HCT116 (cell line): Measurements from ENCODE around the gene MMP15. TPM values are rescaled to one million over a fixed set of nuclear protein-coding genes. Genes with fewer than 3 reads are reported as not detected.

Experiments used
- ATAC-seq: fragments of 200-7000 bp; cut with Tn5 transposase; 2 replicates; pipeline ENCODE4 v1.9.1; 2020; ENCODE audit warnings: mild to moderate bottlenecking, moderate library complexity
- BruUV-seq: library from RNA; stranded (reverse); fragments of 400-500 nt; replicated peaks from 2 replicates; lab custom pipeline; 2021; lab: Mats Ljungman, UMichigan
- CTCF ChIA-PET: fragments of 300-600 bp; sonication (Branson Sonifier 250); formaldehyde crosslinking; loops from one replicate; lab custom pipeline; 2021; ENCODE audit warnings: antibody characterized with exemption; lab: Charles Lee
- POLR2A ChIA-PET: fragments of 300-600, 350-600 bp; sonication (Branson Sonifier 250); formaldehyde crosslinking; loops from one replicate; lab custom pipeline; 2021; ENCODE audit warnings: antibody characterized with exemption; lab: Charles Lee
- RAD21 ChIA-PET, 2 experiments: fragments of 300-600 bp; sonication (Branson Sonifier 250); formaldehyde crosslinking; loops; one replicate each; lab custom pipeline; 2023; ENCODE audit warnings: low total read pairs in 2 of 2; ENCODE audit not compliant: uncharacterized antibody in 2 of 2, unreplicated experiment in 2 of 2, low non-redundant PET in 1 of 2; lab: Charles Lee
- DNase-seq: peaks from one replicate; pipeline ENCODE4 v3.0.0-alpha.2; 2010; ENCODE audit warnings: low read depth, low spot score
- H2AFZ ChIP-seq: fragments of 200-600 bp; shearing (Covaris generic), sonication (generic); 2 replicates; pipeline ENCODE4 v1.6.1; 2017; ENCODE audit warnings: low read depth, mixed run types, mixed read lengths, antibody characterized with exemption, low read length; ENCODE audit not compliant: poor library complexity, severe bottlenecking
- H3K27ac ChIP-seq: 2 replicates; pipeline ENCODE4 v1.5.1; 2012; ENCODE audit warnings: low read depth, low read length
- H3K27me3 ChIP-seq: fragments of 200-600 bp; sonication (generic); 2 replicates; pipeline ENCODE4 v1.6.1; 2016; ENCODE audit warnings: mixed run types, low read length, mixed read lengths; ENCODE audit not compliant: insufficient read depth
- H3K36me3 ChIP-seq, 2 experiments: fragments of 200-500 bp in 1 of 2; fragments of 200-600 bp in 1 of 2; sonication (Bioruptor generic) in 1 of 2; sonication (generic) in 1 of 2; 2 replicates each; pipeline versions ENCODE4 v1.5.1 to v1.6.1; 2014 to 2016; ENCODE audit warnings: low read length in 2 of 2, inconsistent platforms in 1 of 2, mixed read lengths in 1 of 2, mixed run types in 1 of 2; ENCODE audit not compliant: insufficient read depth in 2 of 2, control insufficient read depth in 1 of 2
- H3K4me1 ChIP-seq, 2 experiments: fragments of 200-600 bp in 1 of 2; sonication (generic) in 1 of 2; 2 replicates each; pipeline versions ENCODE4 v1.5.1 to v1.6.1; 2012 to 2017; ENCODE audit warnings: low read length in 2 of 2, inconsistent platforms in 1 of 2, mild to moderate bottlenecking in 1 of 2, mixed read lengths in 1 of 2, mixed run types in 1 of 2, moderate library complexity in 1 of 2; ENCODE audit not compliant: insufficient read depth in 2 of 2, control insufficient read depth in 1 of 2
- H3K4me2 ChIP-seq: fragments of 200-600 bp; sonication (generic); 2 replicates; pipeline ENCODE4 v1.6.1; 2017; ENCODE audit warnings: mixed run types, low read length, mixed read lengths
- H3K4me3 ChIP-seq, 2 experiments: fragments of 200-600 bp in 1 of 2; sonication (generic) in 1 of 2; replicated peaks in 1 of 2; 2 replicates each; pipeline ENCODE4 v1.5.1; 2011 to 2016; ENCODE audit warnings: low read length in 2 of 2, control low read depth in 1 of 2, low read depth in 1 of 2, mild to moderate bottlenecking in 1 of 2, mixed read lengths in 1 of 2, mixed run types in 1 of 2
- H3K79me2 ChIP-seq: fragments of 200-600 bp; sonication (generic); 2 replicates; pipeline ENCODE4 v1.6.1; 2017; ENCODE audit warnings: mild to moderate bottlenecking, mixed run types, low read length, moderate library complexity, mixed read lengths; ENCODE audit not compliant: insufficient read depth
- H3K9ac ChIP-seq: fragments of 200-600 bp; sonication (generic); 2 replicates; pipeline ENCODE4 v1.6.1; 2016; ENCODE audit warnings: low read length, mixed read lengths
- H3K9me2 ChIP-seq: fragments of 200-600 bp; sonication (generic), shearing (Covaris generic); 2 replicates; pipeline ENCODE4 v1.6.1; 2017; ENCODE audit warnings: mixed run types, mild to moderate bottlenecking, moderate library complexity; ENCODE audit not compliant: insufficient read depth
- H3K9me3 ChIP-seq, 2 experiments: fragments of 200-500 bp in 1 of 2; fragments of 200-600 bp in 1 of 2; sonication (Bioruptor generic) in 1 of 2; sonication (generic) in 1 of 2; 2 replicates each; pipeline ENCODE4 v1.6.1; 2014 to 2017; ENCODE audit warnings: low read length in 2 of 2, mixed read lengths in 2 of 2, inconsistent platforms in 1 of 2, low read depth in 1 of 2, mild to moderate bottlenecking in 1 of 2, mixed run types in 1 of 2, moderate library complexity in 1 of 2; ENCODE audit not compliant: control insufficient read depth in 1 of 2, insufficient read depth in 1 of 2
- H4K20me1 ChIP-seq: fragments of 200-600 bp; sonication (generic), shearing (Covaris generic); 2 replicates; pipeline ENCODE4 v1.6.1; 2017; ENCODE audit warnings: mixed run types, mild to moderate bottlenecking, moderate library complexity; ENCODE audit not compliant: insufficient read depth
- ELF1 ChIP-seq: IDR thresholded peaks from 2 replicates; pipeline ENCODE4 v1.6.1; 2012; ENCODE audit warnings: low read depth, borderline replicate concordance
- EZH2phosphoT487 ChIP-seq: fragments of 200-600 bp; IDR thresholded peaks from 2 replicates; pipeline ENCODE4 v1.6.1; 2018; ENCODE audit warnings: antibody characterized with exemption, borderline replicate concordance
- POLR2A ChIP-seq: IDR thresholded peaks from 2 replicates; pipeline ENCODE4 v1.7.0; 2011; ENCODE audit warnings: borderline replicate concordance; ENCODE audit not compliant: insufficient read depth, insufficient read length; ENCODE audit errors: extremely low read depth
- SRF ChIP-seq: IDR thresholded peaks from 2 replicates; pipeline ENCODE4 v1.6.1; 2012; ENCODE audit warnings: low read depth
- TCF7L2 ChIP-seq: IDR thresholded peaks from 2 replicates; pipeline ENCODE4 v1.7.0; 2011; ENCODE audit warnings: borderline replicate concordance, inconsistent platforms; ENCODE audit not compliant: insufficient read depth, insufficient read length; ENCODE audit errors: extremely low read depth
- ZNF274 ChIP-seq: fragments of 200-500 bp; sonication (Bioruptor generic); IDR thresholded peaks from 2 replicates; pipeline ENCODE4 v1.6.1; 2014; ENCODE audit warnings: mild to moderate bottlenecking, low read depth, low read length, inconsistent platforms
- intact Hi-C: fragments of 100-400 bp; cut with micrococcal nuclease; formaldehyde crosslinking; loops from 2 replicates; pipeline ENCODE4 v1.10.0; 2022
- total RNA-seq: library from RNA; stranded (reverse); gene quantifications from one replicate; pipeline ENCODE4 v1.2.1, GENCODE V29; 2021; ENCODE audit not compliant: unreplicated experiment
- TF ChIP-seq, protein P1 (sequence below): IDR thresholded peaks from 2 replicates; pipeline ENCODE4 v1.6.1; 2012; ENCODE audit warnings: low read depth
- TF ChIP-seq, protein P2 (sequence below), 3 experiments: fragments of 200-600 bp in 1 of 3; sonication (generic) in 1 of 3; IDR thresholded peaks in 2 of 3; conservative IDR thresholded peaks in 1 of 3; 2 replicates each; pipeline ENCODE4 v1.5.1; 2012 to 2017; ENCODE audit warnings: low read depth in 2 of 3, low read length in 2 of 3, antibody characterized with exemption in 1 of 3, borderline replicate concordance in 1 of 3, control low read depth in 1 of 3, mild to moderate bottlenecking in 1 of 3, mixed read lengths in 1 of 3, mixed run types in 1 of 3, moderate library complexity in 1 of 3; ENCODE audit not compliant: insufficient read depth in 1 of 3

The MMP15 gene
- total RNA-seq, 1 experiment from 2014 or later: 38.5 TPM

DNA sequence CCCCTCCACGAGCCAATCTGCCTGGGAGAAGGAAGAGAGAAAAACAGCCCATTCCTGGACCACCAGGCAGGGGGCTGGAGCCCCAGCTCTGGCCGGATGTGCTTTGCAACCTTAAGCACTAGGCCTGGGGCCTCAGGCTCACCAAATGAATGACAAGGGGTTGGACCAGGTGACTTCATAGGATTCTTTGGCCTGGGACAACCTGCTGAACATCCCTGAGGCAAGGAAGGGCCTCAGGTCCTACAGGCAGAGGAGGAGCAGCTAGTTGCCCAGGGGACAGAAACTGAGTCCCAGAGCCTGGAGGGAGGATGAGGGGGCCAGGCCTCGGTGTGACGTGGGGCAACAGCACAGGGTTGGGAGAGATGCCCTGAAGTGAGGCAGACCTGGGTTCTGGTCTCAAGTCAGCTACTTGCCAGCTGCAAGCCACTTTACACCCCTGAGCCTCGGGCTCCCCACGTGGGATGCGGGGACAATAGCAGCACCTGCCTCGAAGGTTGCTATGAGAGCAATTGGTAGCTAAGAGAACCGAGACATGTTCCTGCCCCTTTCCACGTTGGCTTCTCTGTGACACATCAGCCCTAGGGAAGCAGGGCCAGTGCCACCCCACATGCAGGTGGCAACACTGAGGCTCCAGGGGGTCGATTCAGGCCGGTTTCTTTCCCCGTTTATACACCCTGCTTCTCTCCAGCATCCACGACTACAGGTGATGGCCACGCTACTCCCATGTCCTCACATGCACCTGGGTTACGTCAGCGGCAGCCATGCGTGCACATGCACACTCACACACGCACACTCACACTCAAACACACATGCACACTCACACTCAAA is 61.0 kb downstream of the MMP15 start:
- Histone ChIP-seq H3K9me2 (no peaks in the 10 kb centered on the region), H4K20me1 (no peaks in the 10 kb centered on the region), H2AFZ (no peak overlapping the region)
- no peak for ATAC-seq
- BruUV-seq: no TSS peak
- TF ChIP-seq POLR2A: no peak
- TF ChIP-seq SRF: no peak
- TF ChIP-seq, protein P1, sequence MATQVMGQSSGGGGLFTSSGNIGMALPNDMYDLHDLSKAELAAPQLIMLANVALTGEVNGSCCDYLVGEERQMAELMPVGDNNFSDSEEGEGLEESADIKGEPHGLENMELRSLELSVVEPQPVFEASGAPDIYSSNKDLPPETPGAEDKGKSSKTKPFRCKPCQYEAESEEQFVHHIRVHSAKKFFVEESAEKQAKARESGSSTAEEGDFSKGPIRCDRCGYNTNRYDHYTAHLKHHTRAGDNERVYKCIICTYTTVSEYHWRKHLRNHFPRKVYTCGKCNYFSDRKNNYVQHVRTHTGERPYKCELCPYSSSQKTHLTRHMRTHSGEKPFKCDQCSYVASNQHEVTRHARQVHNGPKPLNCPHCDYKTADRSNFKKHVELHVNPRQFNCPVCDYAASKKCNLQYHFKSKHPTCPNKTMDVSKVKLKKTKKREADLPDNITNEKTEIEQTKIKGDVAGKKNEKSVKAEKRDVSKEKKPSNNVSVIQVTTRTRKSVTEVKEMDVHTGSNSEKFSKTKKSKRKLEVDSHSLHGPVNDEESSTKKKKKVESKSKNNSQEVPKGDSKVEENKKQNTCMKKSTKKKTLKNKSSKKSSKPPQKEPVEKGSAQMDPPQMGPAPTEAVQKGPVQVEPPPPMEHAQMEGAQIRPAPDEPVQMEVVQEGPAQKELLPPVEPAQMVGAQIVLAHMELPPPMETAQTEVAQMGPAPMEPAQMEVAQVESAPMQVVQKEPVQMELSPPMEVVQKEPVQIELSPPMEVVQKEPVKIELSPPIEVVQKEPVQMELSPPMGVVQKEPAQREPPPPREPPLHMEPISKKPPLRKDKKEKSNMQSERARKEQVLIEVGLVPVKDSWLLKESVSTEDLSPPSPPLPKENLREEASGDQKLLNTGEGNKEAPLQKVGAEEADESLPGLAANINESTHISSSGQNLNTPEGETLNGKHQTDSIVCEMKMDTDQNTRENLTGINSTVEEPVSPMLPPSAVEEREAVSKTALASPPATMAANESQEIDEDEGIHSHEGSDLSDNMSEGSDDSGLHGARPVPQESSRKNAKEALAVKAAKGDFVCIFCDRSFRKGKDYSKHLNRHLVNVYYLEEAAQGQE: no peak
- TF ChIP-seq TCF7L2: no peak
- no peak for TF ChIP-seq EZH2phosphoT487
- TF ChIP-seq ELF1: no peak
- no peak for TF ChIP-seq ZNF274
- TF ChIP-seq, protein P2, sequence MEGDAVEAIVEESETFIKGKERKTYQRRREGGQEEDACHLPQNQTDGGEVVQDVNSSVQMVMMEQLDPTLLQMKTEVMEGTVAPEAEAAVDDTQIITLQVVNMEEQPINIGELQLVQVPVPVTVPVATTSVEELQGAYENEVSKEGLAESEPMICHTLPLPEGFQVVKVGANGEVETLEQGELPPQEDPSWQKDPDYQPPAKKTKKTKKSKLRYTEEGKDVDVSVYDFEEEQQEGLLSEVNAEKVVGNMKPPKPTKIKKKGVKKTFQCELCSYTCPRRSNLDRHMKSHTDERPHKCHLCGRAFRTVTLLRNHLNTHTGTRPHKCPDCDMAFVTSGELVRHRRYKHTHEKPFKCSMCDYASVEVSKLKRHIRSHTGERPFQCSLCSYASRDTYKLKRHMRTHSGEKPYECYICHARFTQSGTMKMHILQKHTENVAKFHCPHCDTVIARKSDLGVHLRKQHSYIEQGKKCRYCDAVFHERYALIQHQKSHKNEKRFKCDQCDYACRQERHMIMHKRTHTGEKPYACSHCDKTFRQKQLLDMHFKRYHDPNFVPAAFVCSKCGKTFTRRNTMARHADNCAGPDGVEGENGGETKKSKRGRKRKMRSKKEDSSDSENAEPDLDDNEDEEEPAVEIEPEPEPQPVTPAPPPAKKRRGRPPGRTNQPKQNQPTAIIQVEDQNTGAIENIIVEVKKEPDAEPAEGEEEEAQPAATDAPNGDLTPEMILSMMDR (IDR thresholded peaks at IDR 0.05 in 2 of 3, conservative IDR thresholded peaks at IDR 0.05 in 1 of 3; ENCODE audit: borderline replicate concordance in 1 of 3, insufficient read depth in 1 of 3, low read depth in 2 of 3, low read length in 2 of 3): no peak
- TF ChIP-seq, all 23 proteins: peak for 0
- ChIA-PET POLR2A (no interaction called here), CTCF (interaction anchor here (0.5 kb wide), 1 partner anchor 489 kb away, joined by 6 read pairs; no protein-coding TSS in a partner anchor), RAD21 (no interaction called here)
- no peaks in the 10 kb centered on the region for H3K36me3 ChIP-seq
- H3K4me3 ChIP-seq: no peak overlapping the region
- H3K27ac ChIP-seq: no peak overlapping the region
- H3K27me3 ChIP-seq: no peaks in the 10 kb centered on the region
- no peak overlapping the region for H3K9ac ChIP-seq
- DNase-seq: no peak
- no peak overlapping the region for H3K4me2 ChIP-seq
- no peaks in the 10 kb centered on the region for H3K79me2 ChIP-seq
- H3K4me1 ChIP-seq: peaks cover 0 to 4% of the 10 kb centered on the region in 2 experiments; a peak in 1 of 4 replicates
- no peaks in the 10 kb centered on the region for H3K9me3 ChIP-seq
- intact Hi-C loops: no loop called here
